Vagina (tissue), 2 donors: ENCODE measurements around the gene HTR3B. TPM values are rescaled to one million over a fixed set of nuclear protein-coding genes. Genes with fewer than 3 reads are reported as not detected.

Experiments used
- DNase-seq, 2 donors: peaks; one replicate each; pipeline ENCODE4 v3.0.0-alpha.2; 2017; ENCODE audit errors: extremely low spot score in 2 of 2
- H3K27ac ChIP-seq: fragments of 200-600 bp; sonication (generic); one replicate; pipeline ENCODE4 v1.5.1; 2019
- H3K27me3 ChIP-seq: fragments of 200-600 bp; sonication (generic); one replicate; pipeline ENCODE4 v1.5.1; 2019
- H3K36me3 ChIP-seq, 2 donors: fragments of 200-600 bp; sonication (generic); one replicate each; pipeline ENCODE4 v1.5.1; 2017 to 2019
- H3K4me1 ChIP-seq: fragments of 200-600 bp; sonication (generic); one replicate; pipeline ENCODE4 v1.5.1; 2019
- H3K4me3 ChIP-seq, 2 donors: fragments of 200-600 bp; sonication (generic); 1 replicate in 1 of 2; 2 replicates in 1 of 2; pipeline ENCODE4 v1.5.1; 2016 to 2019
- H3K9me3 ChIP-seq: fragments of 200-600 bp; sonication (generic); one replicate; pipeline ENCODE4 v1.5.1; 2019
- CTCF ChIP-seq, 3 experiments: fragments of 450-650 bp in 2 of 3; fragments of 200-600 bp in 1 of 3; sonication (generic) in 1 of 3; IDR thresholded peaks; one replicate each; pipeline ENCODE4 v1.5.1; 2017 to 2019; ENCODE audit warnings: antibody characterized with exemption in 3 of 3, mild to moderate bottlenecking in 2 of 3, moderate library complexity in 2 of 3
- POLR2A ChIP-seq, 2 donors: fragments of 450-650 bp; IDR thresholded peaks; one replicate each; pipeline ENCODE4 v1.6.1; 2017; ENCODE audit warnings: antibody characterized with exemption in 2 of 2, mild to moderate bottlenecking in 2 of 2, moderate library complexity in 2 of 2
- POLR2AphosphoS5 ChIP-seq, 2 donors: sonication (generic); formaldehyde crosslinking; IDR thresholded peaks; one replicate each; pipeline ENCODE4 v1.9.0; 2017; ENCODE audit warnings: antibody characterized with exemption in 2 of 2, mild to moderate bottlenecking in 2 of 2, low read depth in 1 of 2; ENCODE audit not compliant: insufficient read depth in 1 of 2
- intact Hi-C: fragments of 100-400 bp; cut with DNase I; formaldehyde crosslinking; loops from one replicate; pipeline ENCODE4 v1.15.1; 2023
- total RNA-seq: library from RNA; depleted of rRNA; stranded (reverse); fragments of >200 nt; gene quantifications from one replicate; pipeline ENCODE4 v1.2.3, GENCODE V29; 2016

Gene HTR3B
- total RNA-seq, 1 donor from 2014 or later: not detected

- Histone ChIP-seq H3K27ac (no peak overlapping the region), H3K27me3 (no peaks in the 10 kb centered on the region), H3K4me3 (no peak overlapping the region), H3K4me1 (no peaks in the 10 kb centered on the region), H3K36me3 (no peaks in the 10 kb centered on the region), H3K9me3 (no peaks in the 10 kb centered on the region)
- TF ChIP-seq POLR2A (IDR thresholded peaks at IDR 0.05) (no peak), POLR2AphosphoS5 (IDR thresholded peaks at IDR 0.05; ENCODE audit: insufficient read depth in 1 of 2, low read depth in 1 of 2) (no peak), CTCF (IDR thresholded peaks at IDR 0.05) (no peak)
- no peak for DNase-seq
- intact Hi-C loops: no loop called here
Measured at GRCh38 chr11:113947994-113948393, 43.4 kb downstream of the HTR3B start.

GRCh38 chr11:113949891-113950290, 45.3 kb downstream of the HTR3B start:
- H3K4me3 ChIP-seq: no peak overlapping the region
- H3K4me1 ChIP-seq: no peaks in the 10 kb centered on the region
- H3K9me3 ChIP-seq: no peaks in the 10 kb centered on the region
- TF ChIP-seq POLR2AphosphoS5 (IDR thresholded peaks at IDR 0.05; ENCODE audit: insufficient read depth in 1 of 2, low read depth in 1 of 2) (no peak), CTCF (IDR thresholded peaks at IDR 0.05) (no peak), POLR2A (IDR thresholded peaks at IDR 0.05) (no peak)
- H3K27ac ChIP-seq: no peak overlapping the region
- H3K27me3 ChIP-seq: no peaks in the 10 kb centered on the region
- no peak for DNase-seq
- no peaks in the 10 kb centered on the region for H3K36me3 ChIP-seq
- intact Hi-C loops: no loop called here

- intact Hi-C loops: no loop called here
- H3K36me3 ChIP-seq: no peaks in the 10 kb centered on the region
- no peaks in the 10 kb centered on the region for H3K4me1 ChIP-seq
- no peak for DNase-seq
- H3K4me3 ChIP-seq: no peak overlapping the region
- H3K9me3 ChIP-seq: no peaks in the 10 kb centered on the region
- no peaks in the 10 kb centered on the region for H3K27me3 ChIP-seq
- no peak overlapping the region for H3K27ac ChIP-seq
- no peak for TF ChIP-seq CTCF (IDR thresholded peaks at IDR 0.05)
- no peak for TF ChIP-seq POLR2AphosphoS5 (IDR thresholded peaks at IDR 0.05; ENCODE audit: insufficient read depth in 1 of 2, low read depth in 1 of 2)
- TF ChIP-seq POLR2A (IDR thresholded peaks at IDR 0.05): no peak
Measured at GRCh38 chr11:113951537-113951936, 46.9 kb downstream of the HTR3B start.

GRCh38 chr11:113952070-113952469, 47.5 kb downstream of the HTR3B start:
- H3K9me3 ChIP-seq: no peaks in the 10 kb centered on the region
- no peaks in the 10 kb centered on the region for H3K36me3 ChIP-seq
- intact Hi-C loops: no loop called here
- no peak for TF ChIP-seq POLR2AphosphoS5 (IDR thresholded peaks at IDR 0.05; ENCODE audit: insufficient read depth in 1 of 2, low read depth in 1 of 2)
- TF ChIP-seq POLR2A (IDR thresholded peaks at IDR 0.05): no peak
- no peak for TF ChIP-seq CTCF (IDR thresholded peaks at IDR 0.05)
- no peak overlapping the region for H3K4me3 ChIP-seq
- H3K27ac ChIP-seq: no peak overlapping the region
- no peak for DNase-seq
- H3K27me3 ChIP-seq: no peaks in the 10 kb centered on the region
- no peaks in the 10 kb centered on the region for H3K4me1 ChIP-seq

- no peaks in the 10 kb centered on the region for H3K36me3 ChIP-seq
- no peak for DNase-seq
- no peaks in the 10 kb centered on the region for H3K27me3 ChIP-seq
- no peaks in the 10 kb centered on the region for H3K4me1 ChIP-seq
- H3K4me3 ChIP-seq: no peak overlapping the region
- H3K9me3 ChIP-seq: no peaks in the 10 kb centered on the region
- intact Hi-C loops: no loop called here
- no peak overlapping the region for H3K27ac ChIP-seq
- TF ChIP-seq POLR2AphosphoS5 (IDR thresholded peaks at IDR 0.05; ENCODE audit: insufficient read depth in 1 of 2, low read depth in 1 of 2) (no peak), POLR2A (IDR thresholded peaks at IDR 0.05) (no peak), CTCF (IDR thresholded peaks at IDR 0.05) (no peak)
Measured at GRCh38 chr11:113952588-113952987, 48.0 kb downstream of the HTR3B start.
